B cell (primary cell): ENCODE measurements around the gene GIGYF1. TPM values are rescaled to one million over a fixed set of nuclear protein-coding genes. Genes with fewer than 3 reads are reported as not detected.

ENCODE experiments used
- ATAC-seq: fragments of 200-7000 bp; cut with Tn5 transposase; one replicate; pipeline ENCODE4 v1.10.0; 2021; ENCODE audit warnings: low read depth, mild to moderate bottlenecking, moderate number of reproducible peaks, moderate library complexity
- CTCF ChIA-PET: fragments of 350-600 bp; sonication (Branson Sonifier 250); formaldehyde crosslinking; loops from one replicate; lab custom pipeline; 2021; ENCODE audit warnings: antibody characterized with exemption, inconsistent platforms; lab: Charles Lee
- POLR2A ChIA-PET: fragments of 350-600 bp; sonication (Branson Sonifier 250); formaldehyde crosslinking; loops from one replicate; lab custom pipeline; 2021; ENCODE audit warnings: antibody characterized with exemption; lab: Charles Lee
- DNase-seq: peaks from one replicate; pipeline ENCODE4 v3.0.0; 2013
- H2AFZ ChIP-seq: 2 replicates; pipeline ENCODE4 v1.6.1; 2012; ENCODE audit warnings: mild to moderate bottlenecking, low read depth, low read length; ENCODE audit not compliant: insufficient read depth, poor library complexity, severe bottlenecking
- H3K27ac ChIP-seq, 2 donors: 1 replicate in 1 of 2; 2 replicates in 1 of 2; pipeline ENCODE4 v1.5.1; 2012 to 2013; ENCODE audit warnings: low read length in 2 of 2, mild to moderate bottlenecking in 2 of 2, moderate library complexity in 1 of 2
- H3K27me3 ChIP-seq, 4 experiments: fragments of 200-600 bp in 1 of 4; sonication (generic) in 1 of 4; replicated peaks in 1 of 4; 1 replicate in 2 of 4; 2 replicates in 2 of 4; pipeline versions ENCODE4 v1.6.1 to v1.7.0; 2013 to 2016; ENCODE audit warnings: low read length in 3 of 4, mild to moderate bottlenecking in 2 of 4, mixed read lengths in 1 of 4, moderate library complexity in 1 of 4; ENCODE audit not compliant: insufficient read depth in 4 of 4, control insufficient read depth in 3 of 4; ENCODE audit errors: control extremely low read depth in 1 of 4
- H3K36me3 ChIP-seq, 2 experiments: replicated peaks in 1 of 2; 1 replicate in 1 of 2; 2 replicates in 1 of 2; pipeline versions ENCODE4 v1.6.1 to v1.7.1; 2013; ENCODE audit warnings: low read length in 1 of 2; ENCODE audit not compliant: insufficient read depth in 2 of 2, control insufficient read depth in 1 of 2; ENCODE audit errors: control extremely low read depth in 1 of 2, extremely low read depth in 1 of 2
- H3K4me1 ChIP-seq, 2 donors: fragments of 200-600 bp in 1 of 2; sonication (generic) in 1 of 2; 1 replicate in 1 of 2; 2 replicates in 1 of 2; pipeline versions ENCODE4 v1.5.1 to v1.6.1; 2013 to 2017; ENCODE audit warnings: low read length in 2 of 2; ENCODE audit not compliant: control insufficient read depth in 2 of 2, insufficient read depth in 2 of 2
- H3K4me2 ChIP-seq: replicated peaks from 2 replicates; pipeline ENCODE3; 2012; ENCODE audit warnings: mild to moderate bottlenecking, low read depth, low read length; ENCODE audit not compliant: poor library complexity, severe bottlenecking
- H3K4me3 ChIP-seq, 5 experiments: fragments of 200-600 bp in 1 of 5; sonication (generic) in 1 of 5; 1 replicate in 3 of 5; 2 replicates in 2 of 5; pipeline versions ENCODE4 v1.5.1 to v1.7.0; 2011 to 2016; ENCODE audit warnings: low read length in 4 of 5, mild to moderate bottlenecking in 4 of 5, low read depth in 2 of 5, control low read depth in 1 of 5, moderate library complexity in 1 of 5; ENCODE audit not compliant: insufficient read depth in 1 of 5; ENCODE audit errors: control extremely low read depth in 1 of 5, extremely low read depth in 1 of 5
- H3K79me2 ChIP-seq: fragments of 200-600 bp; sonication (generic); one replicate; pipeline ENCODE4 v1.6.0; 2016; ENCODE audit warnings: low read length; ENCODE audit not compliant: control insufficient read depth, insufficient read depth
- H3K9ac ChIP-seq: fragments of 200-600 bp; sonication (generic); 2 replicates; pipeline ENCODE4 v1.6.1; 2017; ENCODE audit warnings: mild to moderate bottlenecking, low read length, moderate library complexity
- H3K9me3 ChIP-seq, 3 donors: one replicate each; pipeline versions ENCODE4 v1.6.1 to v1.7.1; 2013; ENCODE audit warnings: low read length in 2 of 3; ENCODE audit not compliant: control insufficient read depth in 2 of 3, insufficient read depth in 1 of 3; ENCODE audit errors: control extremely low read depth in 1 of 3
- H4K20me1 ChIP-seq: 2 replicates; pipeline ENCODE4 v1.6.0; 2012; ENCODE audit warnings: mild to moderate bottlenecking, low read length; ENCODE audit not compliant: insufficient read depth, control insufficient read depth, poor library complexity, severe bottlenecking
- H3K27ac Mint-ChIP-seq: one replicate; pipeline ENCODE4 v1.8.0; 2021; ENCODE audit warnings: mixed read lengths
- H3K27me3 Mint-ChIP-seq: one replicate; pipeline ENCODE4 v1.8.0; 2021; ENCODE audit warnings: mixed read lengths
- H3K4me1 Mint-ChIP-seq: one replicate; pipeline ENCODE4 v1.8.0; 2021; ENCODE audit warnings: mixed read lengths
- H3K4me3 Mint-ChIP-seq: one replicate; pipeline ENCODE4 v1.8.0; 2021; ENCODE audit warnings: mixed read lengths
- H3K9me3 Mint-ChIP-seq: one replicate; pipeline ENCODE4 v1.8.0; 2022; ENCODE audit warnings: mixed read lengths; ENCODE audit not compliant: insufficient read depth
- EZH2 ChIP-seq: IDR thresholded peaks from 2 replicates; pipeline ENCODE4 v1.6.1; 2012; ENCODE audit warnings: borderline replicate concordance, low read depth, mild to moderate bottlenecking, moderate library complexity, low read length; ENCODE audit not compliant: insufficient read depth, poor library complexity, severe bottlenecking
- WGBS: methylation state at CpG from one replicate; pipeline ENCODE4 v1.1.5; 2013; ENCODE audit warnings: missing lambda C conversion rate; ENCODE audit not compliant: insufficient coverage; 5-methylcytosine and 5-hydroxymethylcytosine counted together
- intact Hi-C: fragments of 100-400 bp; cut with micrococcal nuclease; formaldehyde crosslinking; loops from one replicate; pipeline ENCODE4 v1.10.0; 2022
- polyA plus RNA-seq: library from polyadenylated mRNA; depleted of rRNA; stranded (reverse); fragments of >200 nt; gene quantifications from 2 replicates; pipeline ENCODE4 v1.2.3, GENCODE V29; 2012
- total RNA-seq, 2 donors: library from RNA; stranded (reverse); fragments of 120-200 nt in 1 of 2; gene quantifications; 1 replicate in 1 of 2; 2 replicates in 1 of 2; pipeline versions ENCODE4 v1.2.3 to v1.2.4, GENCODE V29; 2013 to 2022
- TF ChIP-seq, protein P1 (sequence below): fragments of 200-600 bp; IDR thresholded peaks from one replicate; pipeline ENCODE4 v1.8.0; 2022; ENCODE audit warnings: antibody characterized with exemption, mild to moderate bottlenecking

The GIGYF1 gene
- total and polyA plus RNA-seq, 2 donors (not counting 1 experiment from before 2014, with no cell fraction given) = 45.9 to 134 TPM

- DNase-seq = peak; percentile 23
- H3K4me2 ChIP-seq = no peak overlapping the region
- H3K4me3 ChIP-seq = no peak overlapping the region
- H2AFZ ChIP-seq = no peak overlapping the region
- no peaks in the 10 kb centered on the region for H3K27me3 Mint-ChIP-seq
- H4K20me1 ChIP-seq = peaks cover 72% of the 10 kb centered on the region
- peaks cover 3% of the 10 kb centered on the region for H3K4me1 Mint-ChIP-seq
- peaks cover 0 to 3% of the 10 kb centered on the region in 2 donors for H3K4me1 ChIP-seq
- TF ChIP-seq EZH2 = no peak
- TF ChIP-seq, protein P1, sequence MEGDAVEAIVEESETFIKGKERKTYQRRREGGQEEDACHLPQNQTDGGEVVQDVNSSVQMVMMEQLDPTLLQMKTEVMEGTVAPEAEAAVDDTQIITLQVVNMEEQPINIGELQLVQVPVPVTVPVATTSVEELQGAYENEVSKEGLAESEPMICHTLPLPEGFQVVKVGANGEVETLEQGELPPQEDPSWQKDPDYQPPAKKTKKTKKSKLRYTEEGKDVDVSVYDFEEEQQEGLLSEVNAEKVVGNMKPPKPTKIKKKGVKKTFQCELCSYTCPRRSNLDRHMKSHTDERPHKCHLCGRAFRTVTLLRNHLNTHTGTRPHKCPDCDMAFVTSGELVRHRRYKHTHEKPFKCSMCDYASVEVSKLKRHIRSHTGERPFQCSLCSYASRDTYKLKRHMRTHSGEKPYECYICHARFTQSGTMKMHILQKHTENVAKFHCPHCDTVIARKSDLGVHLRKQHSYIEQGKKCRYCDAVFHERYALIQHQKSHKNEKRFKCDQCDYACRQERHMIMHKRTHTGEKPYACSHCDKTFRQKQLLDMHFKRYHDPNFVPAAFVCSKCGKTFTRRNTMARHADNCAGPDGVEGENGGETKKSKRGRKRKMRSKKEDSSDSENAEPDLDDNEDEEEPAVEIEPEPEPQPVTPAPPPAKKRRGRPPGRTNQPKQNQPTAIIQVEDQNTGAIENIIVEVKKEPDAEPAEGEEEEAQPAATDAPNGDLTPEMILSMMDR = no peak
- peaks cover 3% of the 10 kb centered on the region for H3K79me2 ChIP-seq
- H3K4me3 Mint-ChIP-seq = no peak overlapping the region
- H3K27ac ChIP-seq = no peak overlapping the region
- CTCF ChIA-PET = no interaction called here
- H3K36me3 ChIP-seq = peaks cover 0 to 86% of the 10 kb centered on the region in 2 experiments
- no peak for ATAC-seq
- intact Hi-C loops = no loop called here
- WGBS = 94% methylated on average over 27 of the region's 29 CpGs
- H3K9me3 ChIP-seq = no peaks in the 10 kb centered on the region
- H3K27ac Mint-ChIP-seq = peak overlapping the region; percentile 67
- POLR2A ChIA-PET = no interaction called here
- no peak overlapping the region for H3K9ac ChIP-seq
- H3K9me3 Mint-ChIP-seq = no peaks in the 10 kb centered on the region
- H3K27me3 ChIP-seq = no peaks in the 10 kb centered on the region
These were observed 12.4 kb downstream of the GIGYF1 start for GRCh38 chr7:100681491-100682227.
